Erythroblast (primary cell): ENCODE measurements around the gene PPARD.

ENCODE experiments used
- GATA1 ChIP-seq: IDR thresholded peaks from 2 replicates; pipeline ENCODE4 v1.6.1; 2011; ENCODE audit warnings: low read depth, mild to moderate bottlenecking, control low read depth, low read length, moderate library complexity
- POLR2A ChIP-seq: IDR thresholded peaks from 2 replicates; pipeline ENCODE4 v1.6.1; 2011; ENCODE audit warnings: mild to moderate bottlenecking, low read length

GRCh38 chr6:35319346-35320030 is 22.9 kb upstream of the PPARD start:
- no peak for TF ChIP-seq POLR2A
- no peak for TF ChIP-seq GATA1
